Endothelial cell of umbilical vein (primary cell): ENCODE measurements around the gene SLC12A2.

Source experiments
- POLR2AphosphoS5 ChIP-seq: IDR thresholded peaks from 2 replicates; pipeline ENCODE4 v1.6.1; 2012; ENCODE audit warnings: low read depth, mild to moderate bottlenecking, control low read depth, low read length, moderate library complexity; ENCODE audit not compliant: insufficient read depth
- TF ChIP-seq, protein P1 (sequence below), 2 donors: IDR thresholded peaks; 1 replicate in 1 of 2; 2 replicates in 1 of 2; pipeline ENCODE4 v1.5.1; 2011; ENCODE audit warnings: low read length in 2 of 2, mild to moderate bottlenecking in 2 of 2, moderate library complexity in 2 of 2, control low read depth in 1 of 2, inconsistent platforms in 1 of 2, low read depth in 1 of 2; ENCODE audit not compliant: insufficient read depth in 1 of 2; ENCODE audit errors: extremely low read depth in 1 of 2
- TF ChIP-seq, protein P2 (sequence below): IDR thresholded peaks from 2 replicates; pipeline ENCODE4 v1.6.1; 2011; ENCODE audit not compliant: insufficient read depth, insufficient read length

GRCh38 chr5:128154943-128155342 is 71.4 kb downstream of the SLC12A2 start:
- TF ChIP-seq, protein P1, sequence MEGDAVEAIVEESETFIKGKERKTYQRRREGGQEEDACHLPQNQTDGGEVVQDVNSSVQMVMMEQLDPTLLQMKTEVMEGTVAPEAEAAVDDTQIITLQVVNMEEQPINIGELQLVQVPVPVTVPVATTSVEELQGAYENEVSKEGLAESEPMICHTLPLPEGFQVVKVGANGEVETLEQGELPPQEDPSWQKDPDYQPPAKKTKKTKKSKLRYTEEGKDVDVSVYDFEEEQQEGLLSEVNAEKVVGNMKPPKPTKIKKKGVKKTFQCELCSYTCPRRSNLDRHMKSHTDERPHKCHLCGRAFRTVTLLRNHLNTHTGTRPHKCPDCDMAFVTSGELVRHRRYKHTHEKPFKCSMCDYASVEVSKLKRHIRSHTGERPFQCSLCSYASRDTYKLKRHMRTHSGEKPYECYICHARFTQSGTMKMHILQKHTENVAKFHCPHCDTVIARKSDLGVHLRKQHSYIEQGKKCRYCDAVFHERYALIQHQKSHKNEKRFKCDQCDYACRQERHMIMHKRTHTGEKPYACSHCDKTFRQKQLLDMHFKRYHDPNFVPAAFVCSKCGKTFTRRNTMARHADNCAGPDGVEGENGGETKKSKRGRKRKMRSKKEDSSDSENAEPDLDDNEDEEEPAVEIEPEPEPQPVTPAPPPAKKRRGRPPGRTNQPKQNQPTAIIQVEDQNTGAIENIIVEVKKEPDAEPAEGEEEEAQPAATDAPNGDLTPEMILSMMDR (IDR thresholded peaks at IDR 0.05; ENCODE audit: extremely low read depth in 1 of 2, insufficient read depth in 1 of 2, low read depth in 1 of 2, low read length in 2 of 2): no peak
- no peak for TF ChIP-seq POLR2AphosphoS5
- TF ChIP-seq, protein P2, sequence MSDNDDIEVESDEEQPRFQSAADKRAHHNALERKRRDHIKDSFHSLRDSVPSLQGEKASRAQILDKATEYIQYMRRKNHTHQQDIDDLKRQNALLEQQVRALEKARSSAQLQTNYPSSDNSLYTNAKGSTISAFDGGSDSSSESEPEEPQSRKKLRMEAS: no peak
